Peyer's patch (tissue), 4 donors: ENCODE data around the gene PRKRA.

Source experiments
- CTCF ChIP-seq, 6 experiments: fragments of 450-650 bp in 4 of 6; fragments of 200-600 bp in 2 of 6; sonication (generic) in 1 of 6; IDR thresholded peaks; one replicate each; pipeline ENCODE4 v1.5.1; 2017 to 2019; ENCODE audit warnings: antibody characterized with exemption in 6 of 6, mild to moderate bottlenecking in 3 of 6, moderate library complexity in 1 of 6
- POLR2A ChIP-seq, 2 donors: fragments of 450-650 bp; IDR thresholded peaks; one replicate each; pipeline ENCODE4 v1.5.1; 2017; ENCODE audit warnings: antibody characterized with exemption in 2 of 2, mild to moderate bottlenecking in 2 of 2, moderate library complexity in 2 of 2

- no peak for TF ChIP-seq CTCF (IDR thresholded peaks at IDR 0.05)
- no peak for TF ChIP-seq POLR2A (IDR thresholded peaks at IDR 0.05)
Observed at GRCh38 chr2:178457390-178457886, 6.5 kb upstream of the PRKRA start.
